ENCODE measurements around the gene JAML.

JAML gene

GRCh38 chr11:118239509-118240205, 14.8 kb upstream of the JAML start:
- no peak for DNase-seq (ENCODE audit: low read depth)

- no peak for DNase-seq (ENCODE audit: low read depth)
These were observed 14.1 kb upstream of the JAML start for GRCh38 chr11:118238929-118239328.

DNA sequence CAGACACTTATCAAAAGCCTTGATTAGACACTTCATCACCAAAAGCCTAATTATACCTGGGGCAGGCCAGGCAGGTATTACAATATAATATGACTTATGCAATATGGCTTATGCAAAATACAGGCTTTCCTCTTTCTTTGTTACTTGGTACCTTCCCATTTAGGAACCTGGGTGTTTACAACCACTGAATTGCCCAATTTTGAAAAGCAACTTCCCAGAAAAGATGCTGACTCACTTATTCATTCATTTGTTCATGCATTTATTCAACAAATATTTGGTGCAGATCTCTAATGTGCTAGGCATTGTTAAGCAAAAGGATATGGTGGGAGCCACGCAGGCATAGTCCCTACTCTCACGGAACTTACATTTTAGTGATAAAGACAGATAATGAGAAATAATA, 13.6 kb upstream of the JAML start:
- DNase-seq (ENCODE audit: low read depth) = no peak

DNA sequence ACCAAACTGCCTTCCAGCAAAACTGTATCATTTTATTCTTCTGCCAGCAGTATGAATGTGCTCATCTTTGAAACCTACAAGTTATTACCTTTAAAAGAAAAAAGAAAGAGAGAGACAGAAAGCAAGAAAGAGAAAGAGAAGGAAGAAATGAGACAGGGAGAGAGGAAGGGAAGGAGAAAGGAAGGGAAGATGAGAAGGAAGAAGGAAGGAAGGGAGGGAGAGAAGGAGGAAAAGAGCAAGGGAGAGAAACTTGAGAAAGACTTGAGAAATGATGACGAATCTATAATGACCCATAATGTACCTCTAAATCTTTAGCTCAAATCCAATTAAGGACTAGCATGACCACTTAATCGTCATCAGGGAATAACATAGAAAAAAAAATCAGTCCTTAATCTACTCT, 11.4 kb upstream of the JAML start:
- no peak for DNase-seq (ENCODE audit: low read depth)

GRCh38 chr11:118234833-118235232, 10.0 kb upstream of the JAML start:
- no peak for DNase-seq (ENCODE audit: low read depth)

GRCh38 chr11:118233850-118234249, 9.0 kb upstream of the JAML start:
- no peak for DNase-seq (ENCODE audit: low read depth)

- DNase-seq (ENCODE audit: low read depth) = no peak
These were observed 8.6 kb upstream of the JAML start for GRCh38 chr11:118233377-118233776.

GRCh38 chr11:118232659-118233058, 7.8 kb upstream of the JAML start:
- DNase-seq (ENCODE audit: low read depth) = no peak

- DNase-seq (ENCODE audit: low read depth) = no peak
These were observed 6.7 kb upstream of the JAML start for GRCh38 chr11:118231461-118231860.

GRCh38 chr11:118230088-118230487, 5.3 kb upstream of the JAML start:
- no peak for DNase-seq (ENCODE audit: low read depth)

DNA sequence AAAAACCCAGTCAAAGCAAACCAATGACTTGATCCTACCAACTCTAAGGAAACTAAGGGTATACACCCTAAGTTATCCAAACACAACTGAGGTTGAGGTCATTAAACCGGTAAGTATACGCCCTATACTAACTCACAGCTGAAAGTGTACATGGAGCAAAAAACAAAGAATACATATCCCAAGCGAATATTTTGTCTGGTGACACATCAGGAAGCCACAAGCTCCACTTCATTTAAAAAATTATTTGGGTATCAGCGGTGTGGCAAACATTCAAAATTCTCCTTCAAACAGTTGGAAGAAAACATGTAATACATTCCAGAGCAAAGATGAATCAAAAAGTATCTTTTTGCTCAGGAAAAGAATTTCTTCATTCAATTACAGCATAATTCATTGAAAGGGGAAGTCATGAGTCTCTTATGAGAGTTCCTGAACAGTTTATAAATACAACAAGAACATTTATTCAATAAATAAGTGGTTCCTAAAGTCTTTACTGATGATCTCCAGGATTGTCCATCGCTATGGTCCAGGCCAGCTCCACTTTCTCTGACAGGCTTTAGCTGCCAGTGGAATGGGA, 4.5 kb upstream of the JAML start:
- DNase-seq (ENCODE audit: low read depth) = no peak

DNA sequence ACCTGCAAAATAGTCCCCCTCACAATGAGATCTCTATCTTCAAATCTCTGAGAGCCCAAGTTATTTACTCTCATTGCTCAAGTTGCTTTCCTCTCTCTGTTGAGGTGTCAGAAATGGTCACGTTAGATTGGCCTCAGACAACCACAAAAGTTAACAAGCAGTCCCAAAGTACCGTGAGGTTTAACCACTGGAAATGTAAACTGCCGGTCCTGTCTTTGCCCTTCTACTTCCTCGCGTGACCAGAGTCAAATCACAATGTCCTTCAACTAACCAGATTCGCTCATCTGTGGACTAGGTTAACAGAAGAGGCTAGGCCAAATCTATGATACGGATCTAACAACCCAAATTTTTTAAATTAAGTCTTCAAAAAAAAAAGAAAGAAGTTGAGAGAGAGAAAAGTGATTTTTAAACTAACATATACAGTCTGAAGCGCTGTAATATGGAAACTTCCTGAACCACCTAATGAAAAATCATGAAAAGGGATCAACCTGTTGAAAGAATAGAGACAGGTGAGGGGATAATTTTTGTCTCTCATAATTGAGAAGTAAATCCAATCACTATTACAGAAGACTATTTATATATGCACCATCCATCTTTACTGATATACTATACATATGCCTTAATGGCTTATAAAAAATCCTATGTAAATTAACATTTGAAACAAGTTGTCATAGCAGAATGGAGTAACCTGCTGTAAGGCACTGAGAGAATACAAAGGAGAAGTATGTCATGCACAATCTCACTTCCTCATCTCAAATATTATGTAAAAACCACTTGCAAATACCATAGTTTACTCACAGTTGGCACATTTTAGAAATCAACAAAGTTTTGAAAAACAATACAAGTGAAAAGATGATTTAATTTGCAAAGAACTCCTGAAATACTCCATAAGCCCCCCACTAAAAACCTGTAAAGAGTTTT, 3.3 kb upstream of the JAML start:
- DNase-seq (ENCODE audit: low read depth) = no peak

DNA sequence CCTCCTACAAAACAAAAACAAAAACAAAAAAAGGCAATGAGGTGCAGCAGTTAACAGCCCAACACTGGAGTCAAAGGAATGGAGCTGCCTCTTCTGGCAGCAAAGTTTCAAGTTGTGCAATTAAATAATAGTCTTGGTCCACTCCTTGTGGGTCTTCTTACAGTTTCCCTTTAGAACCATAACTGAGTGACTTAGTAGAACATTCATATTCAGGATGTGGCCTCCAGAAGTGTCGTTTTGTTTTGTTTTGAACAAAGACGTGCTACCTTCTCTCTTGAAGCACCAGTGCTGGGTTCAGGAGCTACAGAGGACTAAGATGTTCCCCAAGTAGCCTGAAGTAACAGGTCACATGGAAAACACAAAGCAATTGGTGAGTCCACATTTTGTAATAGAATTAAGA, 2.0 kb upstream of the JAML start:
- DNase-seq (ENCODE audit: low read depth) = no peak

- peak; percentile 26 for DNase-seq (ENCODE audit: low read depth)
These were observed 1.5 kb upstream of the JAML start for GRCh38 chr11:118226296-118226695.

GRCh38 chr11:118223992-118224391, 819 bp downstream of the JAML start:
- DNase-seq (ENCODE audit: low read depth) = no peak

GRCh38 chr11:118223570-118223969, 1.2 kb downstream of the JAML start:
- no peak for DNase-seq (ENCODE audit: low read depth)

- DNase-seq (ENCODE audit: low read depth) = no peak
These were observed 2.4 kb downstream of the JAML start for GRCh38 chr11:118222437-118222836.

DNA sequence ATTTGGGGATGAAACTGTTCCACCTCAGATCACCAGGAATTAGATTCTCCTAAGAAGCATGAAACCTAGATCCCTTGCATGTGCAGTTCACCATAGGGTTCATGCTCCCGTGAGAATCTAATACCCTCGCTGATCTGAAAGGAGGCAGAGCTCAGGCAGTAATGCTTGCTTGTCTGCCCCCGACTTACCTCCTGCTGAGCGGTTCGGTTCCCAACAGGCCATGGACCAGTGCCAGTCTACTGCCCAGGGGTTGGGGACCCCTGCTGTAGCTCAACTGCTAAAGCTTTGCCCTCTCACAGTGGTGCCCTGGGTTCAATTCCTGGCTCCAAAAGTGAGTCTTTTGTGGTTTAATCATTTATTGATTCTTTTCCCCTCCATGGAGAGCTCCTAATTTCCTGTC, 3.4 kb downstream of the JAML start:
- no peak for DNase-seq (ENCODE audit: low read depth)

DNA sequence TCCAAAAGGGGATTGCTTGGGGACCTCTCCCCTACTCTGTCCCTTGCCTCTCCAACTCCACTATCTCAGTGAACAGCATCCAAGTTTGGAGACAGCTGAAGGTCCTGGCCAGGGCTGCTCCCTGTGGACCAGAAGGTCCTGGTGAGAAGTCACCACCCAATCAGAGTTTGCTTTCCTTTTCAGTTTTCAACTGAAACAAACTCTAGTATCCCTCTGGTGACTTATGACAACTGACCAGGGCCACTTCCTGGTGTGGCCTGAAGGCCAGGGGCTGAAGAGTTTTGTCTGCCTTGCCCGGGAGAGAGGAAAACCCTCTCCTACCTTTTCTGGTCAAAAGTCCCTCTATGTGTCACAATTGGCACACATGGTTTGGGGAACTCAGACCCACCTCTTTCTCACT, 5.1 kb downstream of the JAML start:
- no peak for DNase-seq (ENCODE audit: low read depth)

GRCh38 chr11:118219244-118219643, 5.6 kb downstream of the JAML start:
- no peak for DNase-seq (ENCODE audit: low read depth)

DNA sequence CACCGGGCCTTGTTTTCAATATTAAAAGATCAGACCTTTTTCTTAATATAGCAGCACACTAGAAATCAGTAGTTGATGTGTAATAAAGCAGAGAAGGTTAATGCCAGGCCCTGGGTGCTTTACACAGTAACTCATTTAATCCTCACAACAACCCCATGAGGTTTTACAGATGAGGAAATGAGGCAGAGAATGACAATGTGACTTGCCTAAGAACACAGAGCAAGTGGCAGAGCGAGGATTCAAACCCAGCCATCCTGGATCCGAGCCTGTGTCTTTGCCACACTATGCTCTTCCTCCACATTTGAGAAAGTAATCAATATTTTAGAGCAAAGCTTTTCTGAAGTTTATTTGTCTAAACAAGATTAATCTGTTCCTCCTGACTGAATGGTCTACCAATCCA, 7.2 kb downstream of the JAML start:
- no peak for DNase-seq (ENCODE audit: low read depth)

DNA sequence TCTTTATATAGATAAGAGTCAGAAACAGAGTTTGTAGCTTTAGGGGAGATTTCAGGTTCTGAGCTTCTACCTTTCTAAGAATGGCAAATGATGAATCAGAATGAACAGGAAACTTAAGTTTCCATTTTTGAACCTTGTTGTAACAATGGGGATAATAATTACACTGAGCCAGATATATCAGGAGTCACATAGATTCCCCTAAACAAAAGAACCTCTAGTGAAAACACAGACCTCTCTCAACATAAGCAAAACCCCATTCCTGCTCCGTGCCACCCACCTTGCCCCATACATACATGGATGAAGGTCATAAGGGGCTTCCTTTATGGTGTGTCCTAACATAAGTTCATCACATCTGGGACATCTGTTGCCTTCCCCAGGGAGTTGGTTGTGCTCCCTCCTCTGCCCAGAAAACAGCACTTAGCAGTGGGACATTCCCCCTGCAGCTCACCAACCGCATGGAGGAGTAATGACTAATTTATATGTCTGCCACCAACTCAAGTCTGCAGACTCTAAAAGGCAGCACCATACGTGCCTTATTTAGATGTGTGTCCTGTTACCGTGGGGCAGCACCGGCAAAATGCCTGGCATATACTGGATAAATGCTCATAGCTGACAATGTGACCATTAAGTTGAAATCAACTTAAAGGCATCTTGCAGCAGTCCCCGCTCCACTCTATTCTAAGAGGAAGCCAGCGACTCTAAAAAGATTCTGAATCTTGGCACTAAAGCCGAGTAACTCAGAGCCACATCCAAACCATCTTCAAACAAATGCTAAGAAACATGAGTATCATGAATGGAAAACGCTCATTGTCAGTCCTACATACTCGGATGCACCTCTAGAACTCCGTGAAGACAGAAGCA, 8.0 kb downstream of the JAML start:
- no peak for DNase-seq (ENCODE audit: low read depth)

All from ELR (cell line).